OCI-LY7 (cell line): Measurements from ENCODE around the gene GRIP1. TPM values are rescaled to one million over a fixed set of nuclear protein-coding genes. Genes with fewer than 3 reads are reported as not detected.

Experiments used
- BruUV-seq: library from RNA; stranded (reverse); fragments of 400-500 nt; replicated peaks from 2 replicates; lab custom pipeline; 2021; lab: Mats Ljungman, UMichigan
- CTCF ChIA-PET: fragments of 300-600 bp; sonication (Branson Sonifier 250); formaldehyde crosslinking; loops from one replicate; lab custom pipeline; 2022; ENCODE audit warnings: antibody characterized with exemption; ENCODE audit not compliant: unreplicated experiment; lab: Charles Lee
- POLR2A ChIA-PET: fragments of 300-600 bp; sonication (Branson Sonifier 250); formaldehyde crosslinking; loops from one replicate; lab custom pipeline; 2022; ENCODE audit warnings: antibody characterized with exemption; lab: Charles Lee
- DNase-seq: peaks from one replicate; pipeline ENCODE4 v3.0.0-alpha.2; 2015; ENCODE audit warnings: low spot score
- H2AFZ ChIP-seq: fragments of 200-600 bp; sonication (generic), shearing (Covaris generic); 2 replicates; pipeline ENCODE4 v1.6.1; 2014; ENCODE audit warnings: mild to moderate bottlenecking, antibody characterized with exemption, low read length, moderate library complexity
- H3K27ac ChIP-seq: fragments of 200-600 bp; sonication (generic); 2 replicates; pipeline ENCODE4 v1.5.1; 2014; ENCODE audit warnings: mixed run types, low read depth, mild to moderate bottlenecking, moderate library complexity, low read length, inconsistent platforms; ENCODE audit not compliant: poor library complexity, severe bottlenecking
- H3K36me3 ChIP-seq: fragments of 200-600 bp; sonication (generic); 2 replicates; pipeline ENCODE4 v1.6.1; 2014; ENCODE audit warnings: mild to moderate bottlenecking, antibody characterized with exemption, low read length, moderate library complexity, mixed read lengths; ENCODE audit not compliant: insufficient read depth
- H3K4me1 ChIP-seq: fragments of 200-600 bp; sonication (generic); 2 replicates; pipeline ENCODE4 v1.5.1; 2014; ENCODE audit warnings: mild to moderate bottlenecking, low read length; ENCODE audit not compliant: insufficient read depth, poor library complexity, severe bottlenecking
- H3K4me2 ChIP-seq: fragments of 200-600 bp; sonication (generic); 2 replicates; pipeline ENCODE4 v1.6.1; 2014; ENCODE audit warnings: mild to moderate bottlenecking, low read length
- H3K4me3 ChIP-seq: fragments of 200-600 bp; sonication (generic); 2 replicates; pipeline ENCODE4 v1.5.1; 2014; ENCODE audit warnings: mild to moderate bottlenecking, low read depth, low read length; ENCODE audit not compliant: poor library complexity, severe bottlenecking
- H3K79me2 ChIP-seq: fragments of 200-600 bp; sonication (generic); 2 replicates; pipeline ENCODE4 v1.6.1; 2016; ENCODE audit warnings: low read depth, mild to moderate bottlenecking, low read length, moderate library complexity, mixed read lengths; ENCODE audit not compliant: insufficient read depth
- H3K9me2 ChIP-seq: fragments of 200-600 bp; sonication (generic); 2 replicates; pipeline ENCODE4 v1.6.1; 2016; ENCODE audit warnings: mild to moderate bottlenecking, low read length, mixed read lengths; ENCODE audit not compliant: insufficient read depth
- H3K9me3 ChIP-seq: fragments of 200-600 bp; sonication (generic); 2 replicates; pipeline ENCODE4 v1.6.1; 2014; ENCODE audit warnings: mild to moderate bottlenecking, mixed run types, low read length, mixed read lengths
- H4K20me1 ChIP-seq: fragments of 200-600 bp; sonication (generic); 2 replicates; pipeline ENCODE4 v1.6.1; 2014; ENCODE audit warnings: mild to moderate bottlenecking, antibody characterized with exemption, low read length, moderate library complexity, mixed read lengths; ENCODE audit not compliant: insufficient read depth
- CTCF ChIP-seq: fragments of 200-600 bp; sonication (generic); conservative IDR thresholded peaks from 2 replicates; pipeline ENCODE4 v1.5.1; 2014; ENCODE audit warnings: mild to moderate bottlenecking, antibody characterized with exemption, low read length, moderate library complexity, mixed read lengths
- EZH2phosphoT487 ChIP-seq: fragments of 200-600 bp; sonication (generic); IDR thresholded peaks from 2 replicates; pipeline ENCODE4 v1.6.1; 2018; ENCODE audit warnings: low read depth, borderline replicate concordance, mild to moderate bottlenecking, mixed run types, antibody characterized with exemption, low read length, moderate library complexity, mixed read lengths
- intact Hi-C: fragments of 100-400 bp; cut with micrococcal nuclease; formaldehyde crosslinking; loops from one replicate; pipeline ENCODE4 v1.10.0; 2022; ENCODE audit not compliant: unreplicated experiment
- total RNA-seq, 2 experiments: library from RNA; depleted of rRNA in 1 of 2; stranded (reverse); fragments of >200 nt in 1 of 2; shearing (Covaris generic) in 1 of 2; gene quantifications; 2 replicates each; pipeline ENCODE4 v1.2.3, GENCODE V29; 2014 to 2022

Gene GRIP1
- total RNA-seq, 2 experiments from 2014 or later = 4.1 to 7.6 TPM

- H3K9me2 ChIP-seq = no peaks in the 10 kb centered on the region
- no peak overlapping the region for H3K4me3 ChIP-seq
- H3K27ac ChIP-seq = peak overlapping the region; percentile 44
- H3K4me1 ChIP-seq = peaks cover 62% of the 10 kb centered on the region
- DNase-seq = peak; percentile 35
- no TSS peak for BruUV-seq
- intact Hi-C loops = no loop called here
- ChIA-PET CTCF (interaction anchor here (1.3 to 1.4 kb wide), 3 partner anchors 51 to 339 kb away, joined by 3 to 8 read pairs (median 3); no protein-coding TSS in a partner anchor), POLR2A (interaction anchor here (0.7 to 3.1 kb wide), 14 partner anchors 9 to 1881 kb away, joined by 3 to 20 read pairs (median 3); no protein-coding TSS in a partner anchor)
- H3K4me2 ChIP-seq = peak overlapping the region; percentile 44
- no peaks in the 10 kb centered on the region for H3K9me3 ChIP-seq
- no peaks in the 10 kb centered on the region for H3K36me3 ChIP-seq
- peak overlapping the region; percentile 77; the same call in 1 of the 2 replicates for H2AFZ ChIP-seq
- no peaks in the 10 kb centered on the region for H3K79me2 ChIP-seq
- TF ChIP-seq EZH2phosphoT487 (no peak), CTCF (no peak)
- H4K20me1 ChIP-seq = no peaks in the 10 kb centered on the region
These were observed 13.3 kb upstream of the GRIP1 start for GRCh38 chr12:66692170-66692569.

GRCh38 chr12:66688846-66689439 is 10.1 kb upstream of the GRIP1 start:
- H4K20me1 ChIP-seq = no peaks in the 10 kb centered on the region
- POLR2A ChIA-PET = no interaction called here
- DNase-seq = peak; percentile 90
- TF ChIP-seq CTCF (peak; percentile 95), EZH2phosphoT487 (no peak)
- no peaks in the 10 kb centered on the region for H3K9me2 ChIP-seq
- peak overlapping the region; percentile 0 for H3K27ac ChIP-seq
- H3K79me2 ChIP-seq = no peaks in the 10 kb centered on the region
- BruUV-seq = no TSS peak
- intact Hi-C loops = loop anchor here (1.0 to 2.0 kb wide), 2 partner anchors 72 to 172 kb away; no protein-coding TSS in a partner anchor
- H3K4me1 ChIP-seq = peaks cover 68% of the 10 kb centered on the region
- H2AFZ ChIP-seq = peak overlapping the region; percentile 44; the same call in 1 of the 2 replicates
- H3K4me2 ChIP-seq = peak overlapping the region; percentile 36
- no peaks in the 10 kb centered on the region for H3K9me3 ChIP-seq
- CTCF ChIA-PET = no interaction called here
- H3K36me3 ChIP-seq = no peaks in the 10 kb centered on the region
- H3K4me3 ChIP-seq = no peak overlapping the region

GRCh38 chr12:66684222-66684621 is 5.3 kb upstream of the GRIP1 start:
- CTCF ChIA-PET = no interaction called here
- Histone ChIP-seq H3K9me2 (no peaks in the 10 kb centered on the region), H3K4me1 (peaks cover 33% of the 10 kb centered on the region), H3K4me3 (no peak overlapping the region), H3K9me3 (no peaks in the 10 kb centered on the region), H3K4me2 (no peak overlapping the region), H2AFZ (no peak overlapping the region), H3K36me3 (no peaks in the 10 kb centered on the region), H4K20me1 (no peaks in the 10 kb centered on the region), H3K79me2 (no peaks in the 10 kb centered on the region), H3K27ac (no peak overlapping the region)
- POLR2A ChIA-PET = interaction anchor here (1.4 to 2.1 kb wide), 3 partner anchors 8 to 64 kb away, joined by 3 to 8 read pairs (median 5); no protein-coding TSS in a partner anchor
- TF ChIP-seq CTCF (no peak), EZH2phosphoT487 (no peak)
- intact Hi-C loops = loop anchor here (2.0 kb wide), 1 partner anchor 135 kb away; no protein-coding TSS in a partner anchor
- no TSS peak for BruUV-seq
- DNase-seq = no peak
